Astrocyte of the hippocampus (primary cell): ENCODE data around the gene TMEM154.

ENCODE experiments used
- DNase-seq: peaks from one replicate; pipeline ENCODE4 v3.0.0; 2011; ENCODE audit warnings: low read depth, low spot score

TMEM154 gene

DNA sequence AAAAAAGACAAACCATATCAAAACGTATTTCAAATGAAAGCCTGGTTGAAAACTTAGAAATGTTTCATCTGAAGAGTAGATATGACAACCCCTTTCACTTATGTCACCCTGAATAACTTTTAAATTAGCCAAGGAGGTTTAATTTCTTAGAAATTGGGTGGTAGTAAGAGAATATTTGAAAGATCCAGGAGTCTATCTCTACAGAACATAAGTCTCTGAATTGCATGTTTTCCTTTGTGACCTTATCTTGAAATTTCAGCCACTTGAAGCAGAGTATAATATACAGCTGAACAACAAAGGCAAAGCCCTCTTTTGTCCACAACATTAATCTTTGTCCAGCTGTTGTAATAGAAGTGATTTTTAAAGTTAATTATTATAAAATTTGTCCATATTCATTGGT is 49.5 kb downstream of the TMEM154 start:
- no peak for DNase-seq

DNA sequence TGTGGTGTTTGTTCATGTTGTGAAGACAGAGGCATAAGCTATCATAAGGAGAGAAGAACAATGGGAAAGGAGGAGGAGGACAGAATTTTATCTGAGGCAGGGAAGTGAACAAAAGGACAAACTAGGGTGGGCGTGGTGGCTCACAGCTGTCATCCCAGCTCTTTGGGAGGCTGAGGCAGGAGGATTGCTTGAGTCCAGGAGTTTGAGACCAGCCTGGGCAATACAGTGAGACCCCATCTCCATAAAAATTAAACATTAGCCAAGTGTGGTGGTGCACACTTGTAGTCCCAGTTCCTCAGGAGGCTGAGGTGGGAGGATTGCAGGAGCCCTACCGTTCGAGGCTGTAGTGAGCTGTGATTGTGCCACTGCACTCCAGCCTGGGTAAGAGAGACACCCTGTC is 49.9 kb downstream of the TMEM154 start:
- DNase-seq: no peak

DNA sequence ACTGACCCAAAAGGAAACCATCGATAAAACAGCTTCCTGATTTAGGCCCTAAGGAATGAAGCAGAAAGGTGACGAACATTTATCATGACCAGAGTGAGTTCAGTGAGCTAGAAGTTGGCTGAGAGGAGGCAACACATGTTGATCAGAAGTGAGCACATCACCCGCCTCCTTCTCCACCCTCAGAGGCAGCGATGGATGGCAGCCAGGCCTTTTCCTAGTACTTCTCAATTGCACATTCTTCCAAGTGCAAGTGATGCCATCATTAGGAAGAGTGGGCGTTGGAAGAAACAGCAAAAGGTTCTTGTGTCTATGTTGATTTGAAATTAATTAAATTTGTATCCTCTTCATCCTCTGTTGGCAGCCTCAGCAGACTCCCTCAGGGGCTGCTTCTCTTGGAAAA is 51.7 kb downstream of the TMEM154 start:
- no peak for DNase-seq

DNA sequence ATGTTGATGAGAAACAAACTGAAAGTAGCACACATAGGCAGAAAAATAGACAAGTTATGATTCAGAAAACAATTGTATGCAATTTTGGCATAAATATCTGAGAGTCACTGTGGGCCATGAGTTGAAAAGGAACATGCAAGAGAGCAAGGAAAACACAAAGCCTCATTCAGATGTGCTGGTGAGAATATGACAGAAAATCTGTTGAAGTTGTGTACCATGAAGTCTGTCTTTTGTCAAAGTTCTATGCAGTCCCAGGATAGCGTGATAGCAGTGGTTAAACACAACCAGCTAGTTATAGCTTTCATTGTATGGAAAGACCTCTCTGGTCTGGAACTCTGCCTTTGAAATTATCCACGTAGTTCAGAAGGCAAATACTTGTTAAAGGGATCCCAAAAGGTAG is 53.0 kb downstream of the TMEM154 start:
- DNase-seq: no peak

DNA sequence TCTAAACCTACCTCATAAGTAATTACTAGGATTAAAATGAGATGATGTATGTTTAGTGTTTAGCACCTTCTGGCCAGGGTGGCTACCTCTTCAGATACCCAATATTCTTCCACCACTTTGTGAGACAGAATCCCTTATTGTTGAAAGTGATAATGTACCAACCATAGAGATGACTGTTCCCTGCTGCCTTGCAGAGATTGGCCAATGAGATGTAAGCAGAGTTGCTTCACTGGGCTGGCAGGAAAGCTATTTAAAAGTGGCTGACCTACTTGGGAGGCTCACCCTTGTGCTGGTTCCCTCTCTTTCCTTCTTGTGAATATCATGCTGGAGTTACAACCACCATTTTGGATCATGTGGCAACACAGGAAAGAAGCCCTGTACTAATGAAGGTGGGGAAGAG is 58.9 kb downstream of the TMEM154 start:
- DNase-seq: no peak

DNA sequence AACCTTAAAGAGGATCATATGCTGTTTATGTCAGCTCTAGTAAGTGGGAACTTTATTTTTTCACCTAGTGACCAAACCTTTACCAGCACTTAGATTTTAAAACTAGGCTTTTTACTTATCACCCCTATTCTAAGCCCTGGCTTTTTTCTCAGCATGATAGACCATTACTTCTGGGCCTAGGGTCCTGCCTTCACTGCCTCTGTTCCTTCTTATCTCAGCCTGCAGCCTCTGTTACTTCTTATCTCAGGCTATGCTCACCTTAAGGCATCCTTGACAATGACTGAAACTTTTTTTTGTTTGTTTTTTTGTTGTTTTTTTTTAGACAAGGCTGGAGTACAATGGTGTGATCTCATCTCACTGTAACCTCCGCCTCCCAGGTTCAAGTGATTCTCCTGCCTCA is 59.6 kb downstream of the TMEM154 start:
- no peak for DNase-seq

DNA sequence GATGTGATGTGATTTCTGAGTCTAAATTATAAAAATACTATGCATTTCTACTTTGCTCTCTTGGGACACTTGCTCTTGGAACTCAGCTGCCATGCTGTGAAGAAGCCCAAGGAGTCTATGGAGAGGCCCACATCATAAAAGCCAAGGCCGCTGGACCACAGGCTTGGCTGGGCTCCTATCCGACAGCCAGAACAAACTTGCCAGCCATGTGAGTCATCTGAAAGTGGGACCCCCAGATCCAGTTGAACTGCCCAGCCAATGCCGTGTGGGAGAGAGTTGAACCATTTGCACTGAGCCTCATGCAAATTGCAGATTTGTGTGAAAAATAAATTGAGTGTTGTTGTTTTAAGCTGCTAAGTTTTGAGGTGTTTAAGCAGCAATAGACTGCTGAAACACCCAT is 60.2 kb downstream of the TMEM154 start:
- DNase-seq: no peak

DNA sequence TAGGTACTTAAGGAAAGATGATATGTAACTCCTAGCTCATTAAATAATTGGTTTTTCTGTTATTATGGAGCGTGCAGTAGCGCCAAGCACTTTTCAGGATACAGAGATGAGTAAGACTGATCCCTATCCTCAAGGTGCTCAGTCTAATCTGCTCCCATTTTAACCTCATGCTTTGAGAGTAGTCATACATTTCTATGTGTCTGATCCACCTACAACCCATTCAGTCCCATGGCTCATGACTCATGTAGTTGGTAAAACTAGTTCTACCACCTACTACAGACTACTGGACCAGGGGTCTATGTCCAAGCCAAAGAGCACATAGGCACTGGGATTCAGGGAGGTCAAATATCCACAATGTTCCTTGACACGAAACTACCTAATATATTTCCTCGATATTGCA is 60.8 kb downstream of the TMEM154 start:
- DNase-seq: no peak

DNA sequence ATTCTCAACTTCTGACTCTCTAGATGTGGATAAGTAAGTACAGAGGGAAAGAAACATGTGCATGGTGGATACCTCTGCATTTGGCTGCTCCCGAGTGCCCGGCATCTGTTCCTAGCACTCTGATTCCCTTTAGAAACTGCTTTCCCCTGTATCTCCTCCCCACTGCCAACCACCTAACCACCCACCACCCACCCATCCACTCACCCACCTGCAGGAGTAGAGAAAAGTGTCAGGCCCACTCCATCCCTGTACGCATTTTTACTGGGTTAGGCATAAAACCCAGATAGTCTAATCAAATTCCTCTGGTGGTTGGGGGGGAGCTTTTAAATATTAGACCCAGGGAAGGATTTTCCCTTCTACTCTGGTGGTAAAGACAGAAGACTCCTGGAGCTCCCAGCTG is 63.0 kb downstream of the TMEM154 start:
- DNase-seq: no peak

DNA sequence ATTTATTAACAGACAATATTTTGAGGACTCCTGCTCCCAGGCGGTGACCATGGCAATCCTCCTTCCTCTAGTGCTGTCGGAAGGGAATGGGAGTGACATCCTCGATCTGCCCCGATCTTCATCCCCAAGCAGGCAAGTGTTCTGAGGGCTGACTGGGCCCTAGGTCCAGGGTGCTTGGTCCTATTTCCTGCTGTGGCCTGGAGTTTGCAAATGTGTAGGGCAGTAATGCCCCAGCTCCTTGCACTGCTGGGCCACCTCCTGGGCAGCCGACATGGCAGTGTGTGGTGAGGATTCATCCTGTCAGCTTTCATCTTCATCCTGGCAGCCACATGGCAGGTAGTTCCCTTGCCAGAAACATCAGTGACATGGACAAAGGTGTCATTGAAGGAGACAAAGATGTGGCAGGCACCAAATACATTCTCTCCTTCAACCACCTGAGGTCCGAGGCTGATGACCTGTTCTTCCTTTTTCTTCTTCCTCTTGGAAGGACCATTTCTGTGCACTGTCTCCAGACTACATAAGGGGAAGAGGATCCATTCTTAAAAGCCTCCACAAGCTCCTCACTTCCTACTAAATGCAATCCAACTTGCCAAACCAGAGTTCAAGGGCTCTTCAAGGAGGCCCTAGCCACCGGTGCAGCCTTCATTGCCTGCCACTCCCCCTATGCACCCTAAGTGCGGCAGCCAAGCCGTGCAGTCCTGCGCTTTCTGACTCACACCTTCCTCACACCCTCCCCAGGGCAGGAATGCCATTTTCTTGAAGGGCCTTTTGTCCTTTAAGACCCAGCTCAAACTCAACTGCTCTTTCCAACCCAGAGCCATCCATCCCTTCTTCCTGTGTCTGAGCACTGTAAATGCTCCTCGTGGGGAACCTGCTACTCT is 65.7 kb downstream of the TMEM154 start:
- DNase-seq: no peak

DNA sequence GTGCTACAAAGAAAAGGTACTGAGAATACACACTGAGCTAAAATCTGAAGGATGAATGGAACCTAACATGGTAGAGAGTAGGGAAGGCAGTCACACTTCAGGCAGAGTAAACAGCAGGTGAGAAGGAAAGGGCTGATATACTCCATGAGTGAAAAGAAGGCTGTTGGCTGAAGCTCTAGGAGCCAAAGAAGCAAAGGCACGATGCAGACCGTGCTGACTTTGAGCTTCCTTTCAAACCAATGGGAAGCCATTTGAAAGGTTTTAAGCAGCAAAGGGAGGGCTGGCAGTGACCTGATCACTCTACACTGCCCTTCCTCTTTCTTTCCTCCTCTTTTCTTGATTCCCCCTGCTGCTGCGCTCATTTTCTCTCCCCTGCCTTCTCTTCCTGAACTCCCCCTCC is 66.4 kb downstream of the TMEM154 start:
- DNase-seq: no peak

DNA sequence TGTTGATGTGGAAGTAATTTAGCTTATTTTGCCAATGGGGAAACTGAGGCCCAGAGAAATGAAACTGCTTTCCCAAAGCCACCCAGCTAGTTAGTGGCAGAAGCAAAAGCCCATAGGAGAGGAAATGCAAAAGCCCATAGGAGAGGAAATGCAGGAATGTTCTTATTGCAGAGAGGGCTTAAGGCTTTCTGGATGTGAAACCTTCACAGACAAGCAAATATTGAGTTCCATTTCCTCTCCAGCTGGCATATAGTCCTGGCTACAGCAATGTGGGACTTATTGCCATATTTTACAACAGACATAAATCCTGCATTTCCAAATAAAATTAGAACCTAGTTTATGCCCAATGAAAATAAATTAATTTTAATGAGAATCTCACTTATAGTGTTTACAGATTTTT is 69.7 kb downstream of the TMEM154 start:
- DNase-seq: no peak

DNA sequence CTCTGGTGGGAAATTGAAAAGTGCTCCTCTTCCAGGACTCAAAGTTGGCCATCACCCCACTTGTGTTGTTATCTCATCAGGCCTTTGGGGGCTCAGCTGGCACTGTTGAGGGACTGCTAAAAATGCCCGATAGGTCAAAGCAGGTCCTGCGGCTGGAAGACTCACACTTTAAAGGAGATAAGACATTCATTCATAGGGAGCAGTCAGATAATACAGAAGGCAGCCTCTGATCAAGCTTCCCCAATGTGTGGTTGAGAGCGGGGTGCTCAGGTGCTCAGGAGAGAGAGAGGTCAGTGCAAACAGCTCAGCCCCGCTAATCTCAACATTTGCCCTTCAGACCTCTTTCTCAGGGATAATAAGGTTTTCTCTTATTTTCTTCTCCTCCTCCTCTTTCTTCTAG is 70.3 kb downstream of the TMEM154 start:
- DNase-seq: no peak

DNA sequence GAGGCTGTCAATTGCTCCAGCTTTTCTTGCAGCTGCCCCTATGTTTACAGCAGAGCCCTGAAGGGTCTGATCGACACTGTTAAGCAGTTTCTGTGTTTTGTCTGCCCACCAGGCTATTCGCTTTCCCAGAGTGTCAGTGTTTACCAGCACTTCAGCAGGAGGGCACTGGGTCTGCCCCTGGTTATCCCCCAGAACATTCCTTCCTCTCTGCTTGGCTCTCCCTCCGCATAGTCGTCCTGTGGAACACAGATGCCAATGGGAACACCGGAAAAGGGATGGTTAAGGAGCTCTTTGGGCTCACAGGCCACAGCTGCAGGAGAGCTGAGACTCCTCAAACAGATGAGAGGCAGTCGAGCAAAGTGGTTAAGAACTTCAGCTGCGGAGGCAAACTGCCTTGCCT is 72.6 kb downstream of the TMEM154 start:
- peak; percentile 16 for DNase-seq

DNA sequence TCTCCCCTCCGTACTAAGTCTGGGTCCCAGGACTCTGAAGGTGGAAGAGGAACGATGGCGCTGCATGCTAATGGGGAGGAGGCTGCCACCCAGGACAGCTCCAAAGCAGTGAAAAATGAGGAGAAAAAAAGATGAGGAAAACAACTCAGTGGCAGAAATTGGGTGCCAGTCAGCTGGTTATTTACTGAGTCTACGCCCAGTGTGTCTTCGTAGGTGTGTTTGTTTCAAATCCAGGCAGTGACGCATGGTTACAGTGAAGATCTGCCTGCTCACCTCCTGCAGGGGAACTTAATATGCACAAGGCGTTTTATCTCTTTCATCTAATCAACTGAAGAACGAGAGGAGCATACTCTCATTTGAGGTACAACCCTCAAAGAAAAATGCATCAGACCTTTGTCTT is 73.0 kb downstream of the TMEM154 start:
- DNase-seq: peak; percentile 16

DNA sequence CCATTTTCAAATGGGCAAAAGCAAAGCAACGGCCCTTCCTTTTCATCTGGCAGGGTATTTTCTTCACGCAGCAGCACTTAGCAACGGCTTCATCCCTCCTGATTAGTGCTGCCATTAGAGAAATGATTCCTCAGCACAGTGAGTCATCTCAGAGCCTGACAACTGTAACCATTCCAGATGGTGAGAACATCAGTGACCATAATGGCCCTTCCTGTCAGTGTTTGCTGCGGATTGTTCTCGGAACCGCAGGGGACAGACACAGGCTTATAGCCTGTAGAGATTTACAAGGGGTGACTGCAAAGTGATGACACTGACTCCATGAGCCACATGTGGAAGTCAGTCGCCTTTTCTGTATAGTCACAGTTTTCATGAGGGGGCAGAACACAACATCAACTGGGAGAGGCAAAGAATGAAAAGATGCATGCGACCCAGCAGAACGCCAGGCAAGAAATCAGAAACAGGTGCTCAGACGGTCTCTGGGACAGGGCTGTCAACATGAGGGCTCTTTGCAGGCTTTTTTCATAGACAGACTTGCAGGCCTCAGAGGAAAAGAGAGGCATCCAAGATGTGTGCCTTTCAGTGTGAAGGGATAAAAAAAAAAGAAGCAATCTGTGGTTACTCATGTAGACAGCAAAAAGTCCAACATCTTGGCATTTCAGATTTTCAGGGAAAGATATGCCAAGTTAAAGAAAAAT is 74.0 kb downstream of the TMEM154 start:
- peak; percentile 74 for DNase-seq

DNA sequence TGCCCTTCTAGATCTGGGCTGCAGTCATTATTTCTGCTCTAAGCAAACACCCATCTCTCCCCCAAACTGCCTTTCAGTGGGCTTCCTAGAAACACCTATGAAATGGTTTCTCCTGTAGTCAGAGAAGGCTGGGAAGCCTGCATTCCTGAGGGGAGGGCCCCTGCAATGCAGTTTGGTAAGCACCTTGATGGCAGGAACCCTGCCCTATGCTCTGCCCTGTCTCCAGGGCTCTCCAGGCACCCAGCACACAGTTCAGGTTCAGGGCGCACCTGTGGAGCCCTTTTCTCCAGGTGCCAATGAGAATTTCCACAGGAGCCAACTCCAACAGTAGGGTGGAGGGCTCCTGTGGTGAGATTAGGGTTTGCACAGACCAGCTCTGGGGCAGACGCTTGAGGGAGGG is 74.8 kb downstream of the TMEM154 start:
- DNase-seq: no peak

DNA sequence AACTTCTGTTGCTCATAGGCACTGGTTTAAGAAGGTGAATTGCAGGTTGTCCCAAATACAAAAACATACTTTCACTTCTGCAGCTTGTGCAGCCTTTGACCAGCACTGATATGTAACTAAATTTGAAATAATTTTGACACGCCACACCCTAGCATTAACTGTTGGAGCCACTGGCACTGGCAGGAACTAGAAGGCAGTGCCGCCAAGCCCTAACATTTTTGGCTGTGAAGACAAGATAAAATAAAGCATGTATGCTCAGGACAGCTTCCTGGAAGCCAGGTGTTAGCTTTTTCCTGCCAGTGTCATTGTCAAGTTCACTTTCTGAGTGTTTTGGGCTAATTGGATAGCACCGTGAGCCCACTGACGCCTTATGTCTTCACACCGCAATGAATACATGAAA is 78.6 kb downstream of the TMEM154 start:
- DNase-seq: no peak

DNA sequence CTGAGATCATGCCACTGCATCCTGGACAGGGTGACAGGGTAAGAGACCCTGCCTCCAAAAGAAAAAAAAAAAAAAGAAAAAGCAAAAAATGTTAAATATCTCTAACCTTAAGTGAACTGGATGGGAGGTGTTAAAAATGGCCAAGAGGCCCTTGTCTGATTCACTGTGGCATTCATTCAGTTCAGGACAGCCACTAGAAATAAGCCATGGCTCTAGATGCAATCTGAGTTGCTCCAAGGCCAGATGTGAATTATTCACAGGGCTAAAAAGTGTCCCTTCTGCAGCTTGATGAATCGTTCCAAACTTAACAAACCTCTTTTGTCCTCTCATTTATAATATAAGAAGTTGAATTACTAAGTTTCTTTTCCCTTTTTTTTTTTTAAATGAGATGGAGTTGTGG is 80.2 kb downstream of the TMEM154 start:
- DNase-seq: no peak

DNA sequence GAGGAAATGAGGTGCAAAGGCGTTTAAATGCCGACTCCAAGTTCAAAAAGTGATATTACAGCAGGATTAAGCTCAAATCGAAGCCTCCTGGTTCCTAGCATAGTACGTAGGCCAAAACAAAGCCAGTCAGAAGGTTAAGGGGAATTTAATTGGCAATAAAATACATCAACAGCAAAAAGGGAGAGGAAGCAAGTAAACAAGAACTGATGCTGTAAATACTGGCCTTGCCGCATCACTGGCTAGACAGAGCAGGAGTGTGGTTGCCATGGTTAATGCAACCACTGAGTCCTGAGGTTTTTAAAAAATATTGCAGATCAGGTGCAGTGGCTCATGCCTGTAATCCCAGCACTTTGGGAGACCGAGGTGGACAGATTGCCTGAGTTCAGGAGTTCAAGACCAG is 80.7 kb downstream of the TMEM154 start:
- no peak for DNase-seq

DNA sequence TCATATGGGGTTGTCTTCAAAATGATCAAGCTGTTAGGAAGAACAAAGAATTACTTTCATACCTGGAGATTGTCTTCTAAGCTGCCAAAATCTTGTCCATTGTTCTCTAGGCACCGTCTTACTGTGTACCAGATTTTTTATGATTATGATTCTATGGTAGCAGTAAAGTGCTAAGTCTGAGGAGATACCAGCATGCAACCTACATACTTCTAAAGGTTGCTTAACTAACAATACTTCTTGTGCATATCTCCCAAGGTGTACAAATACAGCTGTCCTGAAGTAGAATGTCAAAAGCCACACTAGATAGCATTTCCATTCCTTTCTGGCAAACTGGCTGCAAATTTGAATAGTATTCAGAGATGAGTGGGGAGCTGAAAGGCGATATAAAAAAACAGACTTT is 81.3 kb downstream of the TMEM154 start:
- DNase-seq: no peak

DNA sequence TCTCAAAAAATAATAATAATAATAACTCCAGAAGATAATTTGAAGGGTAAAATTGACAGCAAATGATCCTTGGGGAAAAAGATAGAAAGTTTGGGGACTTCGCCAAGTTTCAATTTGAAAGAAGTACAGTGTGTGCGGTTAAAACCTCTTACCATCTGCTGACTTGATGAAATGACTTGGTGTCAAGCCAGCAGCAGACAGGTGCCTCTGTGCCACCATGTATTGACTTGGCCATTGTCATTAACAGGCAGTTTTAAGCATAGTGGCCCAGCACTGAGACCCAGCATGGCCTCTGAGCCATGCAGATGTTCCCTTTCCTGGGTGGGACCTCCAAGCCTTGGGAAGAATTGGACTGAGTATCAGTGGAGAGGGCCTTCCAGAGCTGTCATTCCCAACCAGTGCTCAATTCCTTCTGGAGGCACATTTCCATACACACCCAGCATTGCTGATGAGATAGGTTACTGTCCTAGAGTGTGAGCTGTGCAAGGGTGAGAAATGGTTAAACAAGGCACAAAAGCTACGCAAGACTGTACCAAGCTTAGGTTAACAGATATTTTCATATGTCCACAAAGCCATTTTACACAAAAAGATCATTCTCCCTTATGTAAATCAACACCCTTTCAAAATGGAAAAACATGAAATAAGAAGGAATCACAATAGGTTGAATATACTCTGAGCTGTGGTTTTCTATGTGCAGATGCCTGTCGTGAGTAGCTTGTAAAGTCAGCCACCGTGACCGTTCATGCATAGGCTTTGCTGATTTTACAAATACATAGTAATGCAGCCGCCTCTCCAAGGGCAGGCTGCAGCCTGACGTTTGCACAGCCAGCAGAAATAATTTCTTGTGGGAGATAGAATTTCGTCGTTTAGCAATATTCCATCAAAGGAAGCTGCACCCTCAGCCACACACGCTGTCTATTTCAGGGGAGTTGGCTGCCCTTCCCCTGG is 84.5 kb downstream of the TMEM154 start:
- peak; percentile 34 for DNase-seq
